ENCODE measurements around the gene GNAZ. TPM values are rescaled to one million over a fixed set of nuclear protein-coding genes. Genes with fewer than 3 reads are reported as not detected.

GNAZ gene
- polyA plus RNA-seq, 4 donors = 2.7 to 6.4 (median 4.9) TPM

DNA sequence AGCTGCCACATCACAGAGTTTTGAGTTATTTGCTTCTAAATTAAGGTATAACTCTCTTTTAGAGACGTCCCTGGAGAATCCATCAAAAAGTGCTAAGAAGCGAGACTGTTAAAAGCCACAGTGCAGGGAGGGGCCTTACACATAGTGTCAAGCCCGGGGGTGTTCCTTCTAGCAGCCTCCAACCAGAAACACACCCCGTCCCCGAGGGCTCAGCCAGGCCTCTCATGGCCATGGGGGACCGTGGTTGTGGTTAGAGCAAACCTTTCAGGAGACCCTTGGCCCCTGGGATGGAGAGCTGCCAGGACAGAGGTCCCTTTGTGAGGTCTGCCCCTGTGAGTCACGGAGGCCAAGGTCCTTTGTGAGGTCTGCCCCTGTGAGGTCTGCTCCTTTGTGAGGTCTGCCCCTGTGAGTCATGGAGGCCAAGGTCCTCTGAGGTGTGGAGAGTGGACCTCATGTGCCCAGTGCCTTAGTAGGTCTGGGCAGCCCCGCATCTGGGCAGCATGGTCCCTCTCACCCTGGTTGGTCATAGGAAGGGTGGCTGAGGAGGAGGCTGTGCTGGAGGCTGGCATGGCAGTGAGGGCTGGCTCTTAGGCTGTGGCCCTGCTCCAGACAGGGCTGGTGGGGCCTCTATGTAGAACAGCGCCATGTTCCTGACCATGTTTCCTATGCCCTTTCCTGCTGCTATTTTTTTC lies 5.4 kb downstream of the GNAZ start:
- no peak for DNase-seq (ENCODE audit: low read depth in 4 of 4, low spot score in 3 of 4)

DNA sequence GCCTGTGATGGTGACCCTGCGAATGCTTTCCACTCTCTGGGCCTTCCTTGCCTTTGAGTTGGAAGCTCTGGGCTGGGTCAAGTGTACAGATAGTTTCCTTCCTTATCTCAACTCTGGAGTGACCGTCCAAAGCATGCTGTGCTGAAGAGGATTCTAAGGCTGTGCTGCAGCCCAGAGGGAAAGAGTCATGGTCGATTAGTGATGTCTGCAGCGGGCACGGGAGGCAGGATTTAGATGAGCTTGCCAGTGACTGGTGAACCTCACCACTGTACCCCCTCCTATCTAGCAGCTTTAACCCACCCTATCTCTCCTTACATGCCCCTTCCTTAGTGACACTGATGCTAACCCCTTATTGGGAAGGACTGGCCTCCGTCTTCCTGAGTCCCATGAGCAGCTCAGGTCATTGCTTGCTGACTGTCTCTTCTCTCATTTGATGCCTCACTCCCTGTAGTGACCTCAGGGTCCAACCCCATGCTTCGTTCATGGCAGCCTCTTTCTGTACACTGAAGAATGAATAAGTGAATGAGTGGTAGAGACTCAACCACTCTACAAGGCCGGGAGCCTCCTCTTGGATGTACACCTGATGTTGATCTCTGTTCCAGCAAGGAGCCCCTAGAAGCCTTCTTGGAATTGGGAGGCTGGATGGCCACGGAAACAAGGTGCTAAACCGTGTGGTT lies 6.7 kb downstream of the GNAZ start:
- no peak for DNase-seq (ENCODE audit: low read depth in 4 of 4, low spot score in 3 of 4)

DNA sequence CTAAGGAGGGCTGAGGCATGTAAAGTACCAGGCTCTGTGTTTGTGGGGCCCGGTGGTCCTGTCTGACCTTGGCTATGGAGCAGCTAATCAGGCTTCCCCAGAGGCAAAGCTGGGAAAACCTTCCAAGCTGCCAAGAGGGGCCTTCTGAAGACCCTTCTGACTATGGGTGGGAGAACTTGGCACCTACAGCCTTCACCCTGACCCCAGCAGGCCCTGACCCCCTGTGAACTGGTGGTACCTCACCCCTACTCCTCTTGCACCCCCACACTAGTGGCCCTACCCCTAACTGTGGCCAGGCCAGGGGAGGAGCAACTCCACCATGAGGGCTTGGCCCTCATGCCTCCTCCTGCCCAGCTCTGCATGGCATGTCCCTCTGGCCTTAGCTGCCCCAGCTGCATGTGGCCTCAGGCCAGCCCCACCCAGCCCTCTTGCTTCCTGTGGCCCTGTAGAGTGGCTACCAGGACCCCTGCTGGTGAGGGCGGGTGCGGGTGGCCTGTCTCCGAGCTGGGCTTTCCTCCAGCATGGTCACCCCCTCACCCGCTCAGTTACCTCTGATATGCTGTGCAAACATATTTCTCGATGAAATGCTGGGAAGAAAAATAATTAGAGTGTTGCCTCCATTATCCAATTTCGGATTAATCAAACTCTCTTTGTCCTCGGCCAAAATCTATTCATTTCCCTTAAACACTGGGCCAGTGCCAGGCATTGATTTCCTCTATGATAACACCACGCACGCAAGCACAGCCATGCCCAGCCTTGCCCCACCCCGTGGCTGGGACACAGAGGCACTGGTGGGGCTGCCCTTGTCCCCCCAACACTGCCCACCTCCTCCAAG lies 7.5 kb downstream of the GNAZ start:
- no peak for DNase-seq (ENCODE audit: low read depth in 4 of 4, low spot score in 3 of 4)

DNA sequence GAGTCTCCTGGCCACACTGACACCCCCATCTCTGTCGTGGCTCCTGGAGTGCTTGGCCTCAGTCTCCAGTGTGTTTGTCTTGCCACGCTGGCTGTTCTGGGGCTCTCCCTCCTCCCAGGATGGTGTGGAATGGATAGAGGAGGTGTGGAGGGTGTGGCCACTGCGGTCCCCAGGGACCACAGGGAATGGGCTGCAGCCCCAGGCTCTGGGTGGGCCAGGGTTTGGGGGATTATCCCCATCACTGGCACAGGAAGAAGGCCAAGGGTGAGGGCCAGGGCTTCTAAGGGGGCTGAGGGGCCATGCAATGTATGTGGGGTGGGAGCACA lies 8.1 kb downstream of the GNAZ start:
- no peak for DNase-seq (ENCODE audit: low read depth in 4 of 4, low spot score in 3 of 4)

DNA sequence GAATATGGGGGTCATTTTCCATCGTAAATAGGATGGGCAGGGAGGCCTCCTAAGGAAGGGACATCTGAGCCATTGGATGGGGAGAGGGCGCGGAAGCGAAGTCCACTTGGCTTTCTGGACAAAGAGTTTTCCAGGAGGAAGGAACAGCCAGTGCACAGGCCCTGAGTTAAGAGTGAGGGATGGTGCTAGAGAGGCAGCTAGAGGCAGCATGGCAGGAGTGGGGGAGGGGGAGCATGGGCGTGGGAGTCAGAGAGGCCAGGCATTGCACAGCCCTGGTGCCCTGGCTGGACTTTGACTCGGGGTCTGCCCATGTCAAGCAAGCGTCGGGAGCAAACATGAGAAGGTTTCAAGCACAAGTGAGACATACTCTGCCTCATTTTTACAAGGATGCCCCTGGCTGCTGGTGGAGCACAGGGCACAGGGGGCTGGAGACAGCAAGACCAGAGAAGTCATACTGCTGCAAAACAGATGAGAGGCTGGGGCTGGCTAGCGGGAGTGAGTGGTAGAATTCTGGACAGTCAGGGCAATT lies 9.0 kb downstream of the GNAZ start:
- no peak for DNase-seq (ENCODE audit: low read depth in 4 of 4, low spot score in 3 of 4)

DNA sequence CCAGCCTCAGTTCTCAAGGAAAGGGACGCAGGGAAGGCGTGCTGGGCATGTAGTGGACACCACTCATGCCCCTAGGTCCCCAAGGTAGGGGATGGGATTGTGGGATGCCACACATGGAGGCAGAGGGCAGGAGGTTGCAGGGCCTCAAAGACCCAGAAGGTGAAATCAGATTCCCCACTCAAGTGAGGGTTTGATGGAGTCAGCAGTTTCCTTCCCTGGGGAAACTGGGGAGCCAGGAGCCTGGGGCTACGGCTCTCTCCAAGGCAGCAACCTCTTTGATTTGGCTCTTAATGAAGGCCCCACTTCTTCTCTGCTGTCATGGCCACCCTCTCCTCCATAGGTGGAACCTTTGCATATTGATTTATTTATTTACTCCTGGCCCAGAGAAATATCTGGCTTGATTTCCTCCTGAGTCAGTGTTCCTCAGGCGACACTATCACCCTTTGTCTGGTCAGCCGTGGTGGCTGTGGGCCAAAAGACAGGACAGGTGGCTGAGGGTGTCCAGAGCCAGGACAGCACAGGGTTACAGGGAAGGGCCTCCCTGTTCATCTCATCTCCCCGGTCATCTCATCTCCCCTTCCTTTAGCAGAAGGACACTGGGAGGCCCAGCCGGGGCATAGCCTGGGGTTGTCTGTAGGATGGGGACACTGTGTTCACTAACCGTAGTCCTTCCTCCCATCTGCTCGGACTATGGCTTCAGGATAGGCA lies 9.6 kb downstream of the GNAZ start:
- no peak for DNase-seq (ENCODE audit: low read depth in 4 of 4, low spot score in 3 of 4)

DNA sequence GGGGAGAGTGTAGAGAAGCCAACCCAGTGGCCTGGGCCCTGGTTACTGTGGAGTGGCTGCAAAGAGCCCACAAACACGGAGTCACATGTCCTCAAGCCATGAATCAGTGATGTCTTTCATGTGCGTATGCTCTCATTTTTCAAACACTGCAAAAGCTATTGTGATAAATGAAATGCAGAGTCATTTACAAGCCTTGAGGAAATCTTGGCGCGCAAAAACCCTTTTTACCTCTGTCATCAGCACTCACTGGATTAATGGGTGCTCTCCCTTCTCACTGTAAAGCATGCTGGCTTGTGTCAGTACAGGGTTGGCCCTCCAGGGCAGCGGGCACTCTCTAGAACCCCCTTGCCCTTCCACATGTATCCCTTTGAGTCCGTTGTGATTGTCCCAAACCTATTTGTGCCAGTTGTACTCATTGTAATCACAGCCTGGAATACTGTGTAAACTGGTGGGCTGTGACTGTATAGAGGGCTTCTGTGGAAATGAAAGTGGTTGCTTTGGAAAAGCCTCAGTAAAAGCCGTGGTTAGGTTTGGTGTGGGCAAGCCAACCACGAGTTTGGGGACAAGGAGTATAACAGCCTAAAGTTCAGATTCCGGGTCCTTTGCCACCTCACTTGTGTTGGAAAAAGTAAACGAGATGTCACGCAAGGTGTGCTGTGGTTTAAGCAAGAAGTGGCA lies 10.4 kb downstream of the GNAZ start:
- DNase-seq (ENCODE audit: low read depth in 4 of 4, low spot score in 3 of 4) = no peak

DNA sequence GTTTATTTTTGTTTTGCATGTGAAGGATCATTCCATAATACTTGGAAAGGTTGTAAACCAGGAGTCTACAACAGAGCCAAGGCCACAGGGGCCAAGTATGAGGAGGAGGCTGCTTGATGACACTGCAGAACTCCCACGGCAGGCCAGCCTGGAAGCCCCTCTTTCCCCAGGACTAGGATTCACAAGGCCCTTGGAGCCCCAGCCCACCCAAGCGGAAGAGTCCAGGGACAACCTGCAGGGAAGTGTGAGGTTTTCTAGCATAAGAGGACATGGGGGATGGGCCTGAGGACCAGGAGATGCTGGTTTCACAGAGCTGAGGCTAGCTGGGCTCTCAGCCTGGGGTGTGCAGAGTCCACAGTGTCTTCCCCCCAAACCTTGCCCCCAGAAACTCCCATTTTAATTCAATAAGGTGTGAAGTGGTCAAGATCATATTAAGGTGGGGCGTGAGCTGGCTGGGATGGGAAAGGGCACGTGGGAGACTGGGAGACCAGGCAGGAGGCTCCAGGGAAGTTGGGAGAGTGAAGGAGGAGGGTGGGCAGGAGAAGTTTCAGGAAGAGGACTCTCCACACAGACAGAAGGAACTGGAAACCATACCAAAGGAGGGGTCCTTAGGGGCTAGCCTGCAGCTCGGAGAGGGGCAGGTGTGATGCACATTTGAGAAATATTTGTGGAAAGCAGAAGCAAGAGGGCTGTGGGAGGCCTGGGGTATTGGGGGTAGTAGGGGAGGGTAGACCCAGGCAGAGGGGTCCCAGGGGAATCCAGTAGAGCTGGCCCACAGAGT lies 12.4 kb downstream of the GNAZ start:
- no peak for DNase-seq (ENCODE audit: low read depth in 4 of 4, low spot score in 3 of 4)

DNA sequence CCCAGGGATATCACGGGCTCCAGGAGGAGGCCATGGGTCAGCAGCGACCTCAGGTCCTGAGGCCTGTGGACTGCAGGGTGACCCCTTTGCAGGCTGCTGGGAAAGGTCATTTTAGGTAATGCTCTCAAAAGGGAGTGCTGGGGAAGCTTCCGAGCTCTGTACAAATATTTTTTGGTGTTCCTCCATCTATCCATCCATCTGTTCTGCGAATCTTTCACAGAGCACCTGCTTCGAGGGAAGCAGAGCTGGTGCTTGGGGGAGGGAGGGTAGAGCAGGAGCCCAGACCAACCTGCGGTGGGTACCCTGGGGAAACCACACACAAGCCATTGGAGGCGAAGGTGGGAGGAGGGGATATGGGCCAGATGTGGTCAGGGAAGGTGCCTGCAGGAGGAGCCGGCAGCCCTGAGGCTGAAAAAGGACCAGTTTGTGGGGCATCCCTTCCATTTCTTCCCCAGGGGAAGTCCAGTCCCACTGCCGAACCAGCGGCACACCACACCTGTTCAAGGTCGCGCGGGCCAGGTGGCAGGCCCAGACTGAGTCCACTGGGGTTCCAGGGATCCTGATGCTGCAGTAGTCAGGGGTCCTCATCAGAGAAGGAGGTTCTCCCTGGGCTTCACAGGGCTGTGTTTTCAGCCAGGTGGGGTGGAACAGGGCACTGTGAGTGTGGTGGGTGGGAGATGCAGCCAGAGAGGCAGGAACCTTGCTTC lies 13.1 kb downstream of the GNAZ start:
- DNase-seq (ENCODE audit: low read depth in 4 of 4, low spot score in 3 of 4) = no peak

DNA sequence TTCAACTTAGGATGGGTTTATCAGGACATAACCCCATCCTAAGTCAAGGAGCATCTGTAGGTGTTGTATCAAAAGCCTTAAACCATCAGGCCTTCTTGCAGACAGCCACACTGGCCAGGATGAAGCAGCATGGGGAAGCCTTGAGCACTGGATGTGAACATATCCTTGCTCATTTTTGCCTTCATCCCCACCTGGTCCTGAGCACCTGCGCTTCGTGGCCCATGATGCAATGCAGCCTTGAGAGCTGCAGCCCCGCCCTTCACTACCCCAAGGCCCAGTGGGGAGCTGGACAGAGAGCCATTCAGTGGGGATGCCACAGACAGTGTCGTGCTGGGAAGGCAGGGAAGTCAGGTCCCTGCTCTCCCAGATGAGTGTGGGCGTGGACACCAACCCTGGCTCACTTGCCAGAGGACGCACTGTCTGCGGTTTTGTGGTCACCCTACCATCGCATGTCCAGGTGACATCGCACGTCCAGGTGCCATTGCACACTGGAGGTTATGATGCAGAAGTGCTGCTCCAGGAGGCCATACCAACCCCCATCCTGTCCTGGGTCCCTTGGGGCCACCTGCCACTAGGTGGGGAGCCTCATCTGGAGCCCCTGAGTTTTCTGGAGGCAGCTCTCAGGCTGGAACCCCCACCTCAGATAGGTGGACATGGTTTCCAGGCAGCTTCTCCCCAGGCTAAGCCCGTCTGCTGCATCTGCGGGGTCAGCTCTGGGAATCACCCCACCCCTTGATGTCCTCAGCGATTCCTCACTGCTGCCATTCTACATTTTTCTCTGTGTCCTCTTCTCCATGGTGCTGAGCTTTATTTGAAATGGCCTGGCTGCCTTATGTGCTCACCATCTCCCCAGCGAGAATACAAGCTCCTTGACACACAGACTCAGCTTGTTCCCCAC lies 14.4 kb downstream of the GNAZ start:
- DNase-seq (ENCODE audit: low read depth in 4 of 4, low spot score in 3 of 4) = no peak

DNA sequence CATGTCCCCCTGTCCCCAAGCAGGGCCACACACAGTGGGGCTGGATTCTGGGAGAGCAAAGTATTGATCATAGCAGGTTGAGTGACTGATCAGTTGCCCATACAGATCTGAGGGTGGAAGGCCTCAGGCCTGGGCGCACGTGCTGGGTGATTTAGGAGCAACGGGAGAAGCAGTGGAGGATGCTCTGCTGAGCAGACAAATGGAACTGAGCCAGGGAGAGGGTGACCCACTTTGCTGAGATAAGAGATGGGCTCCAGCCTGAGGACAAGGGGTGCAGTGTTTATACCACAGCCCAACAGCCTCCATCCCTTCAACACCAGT lies 15.0 kb downstream of the GNAZ start:
- DNase-seq (ENCODE audit: low read depth in 4 of 4, low spot score in 3 of 4) = no peak

DNA sequence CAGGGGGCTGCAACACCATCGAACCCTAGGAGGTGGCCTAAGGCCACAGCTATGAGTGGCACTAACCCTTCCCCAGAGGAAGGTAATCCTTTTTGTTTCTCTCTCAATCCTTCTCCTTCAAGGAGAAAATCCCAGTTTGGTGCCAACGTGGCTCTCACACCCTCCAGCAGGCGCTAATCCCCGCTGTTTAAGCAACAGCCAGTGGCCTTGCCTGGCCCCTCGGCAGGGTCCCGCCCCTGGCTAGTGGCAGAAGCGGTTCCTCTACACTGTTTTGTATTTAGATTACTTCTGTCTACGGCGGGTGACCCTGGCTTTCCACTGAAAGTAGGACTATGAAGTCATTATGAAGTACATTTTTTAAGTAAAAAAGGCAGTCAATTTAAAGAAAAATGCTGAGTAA lies 15.5 kb downstream of the GNAZ start:
- DNase-seq (ENCODE audit: low read depth in 4 of 4, low spot score in 3 of 4) = no peak

DNA sequence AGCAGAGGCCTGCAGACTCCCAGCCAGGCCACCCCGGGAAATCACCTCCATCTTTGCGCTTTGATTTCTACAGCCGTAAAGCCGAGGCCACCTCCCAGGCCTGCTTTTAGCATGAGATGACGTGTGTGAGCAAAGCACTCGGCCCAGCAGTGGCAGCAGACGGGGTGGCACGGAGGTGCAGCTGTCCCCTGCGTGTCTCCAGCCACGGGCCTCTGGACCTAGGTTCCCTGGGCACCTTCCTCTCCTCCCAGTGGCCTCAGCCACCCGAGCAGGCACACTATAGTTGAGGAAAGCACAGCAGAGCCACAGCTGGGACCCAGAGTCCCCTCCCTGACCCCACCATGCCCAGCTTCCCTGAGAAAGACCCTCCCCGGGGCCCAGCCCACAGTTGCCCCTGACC lies 15.9 kb downstream of the GNAZ start:
- DNase-seq (ENCODE audit: low read depth in 4 of 4, low spot score in 3 of 4) = no peak

DNA sequence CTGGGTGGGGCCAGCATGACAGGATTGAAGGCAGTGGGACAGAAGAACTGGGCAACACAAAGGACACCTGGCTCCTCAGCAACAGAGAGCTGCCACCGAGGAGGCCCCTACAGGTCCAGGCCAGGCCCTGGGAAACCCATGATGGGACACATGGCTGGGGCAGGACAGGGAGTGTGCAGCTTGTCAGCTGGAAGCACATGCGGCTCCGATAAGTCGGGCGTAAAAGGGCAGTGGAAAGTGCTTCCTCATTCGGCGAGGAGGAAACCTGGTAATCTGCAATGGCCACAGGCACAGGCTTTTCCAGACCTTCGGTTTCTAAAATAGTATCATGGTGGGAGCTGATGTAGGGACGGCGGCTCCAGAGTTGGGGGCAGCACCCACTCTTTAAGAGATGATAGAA lies 16.5 kb downstream of the GNAZ start:
- DNase-seq (ENCODE audit: low read depth in 4 of 4, low spot score in 3 of 4) = no peak

DNA sequence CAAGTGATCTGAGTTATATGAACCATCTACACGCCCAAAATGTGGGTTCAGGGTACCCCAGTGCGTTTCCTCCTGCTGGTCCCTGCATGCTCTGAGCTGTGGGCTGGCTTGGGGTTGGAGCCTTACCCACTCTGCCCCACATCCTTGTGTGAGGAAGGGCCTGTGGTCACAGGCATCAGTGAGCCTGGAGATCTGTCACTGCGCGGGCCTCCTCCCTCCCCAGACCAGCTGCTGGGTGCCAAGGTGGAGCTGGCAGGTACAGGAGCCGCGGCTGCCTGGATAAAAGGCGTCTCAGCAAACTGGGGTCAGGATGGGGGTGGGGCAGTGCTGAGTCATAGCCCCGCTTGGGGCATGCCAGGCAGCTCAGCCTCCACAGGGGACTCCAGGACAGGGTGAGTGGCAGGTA lies 17.9 kb downstream of the GNAZ start:
- DNase-seq (ENCODE audit: low read depth in 4 of 4, low spot score in 3 of 4) = no peak

DNA sequence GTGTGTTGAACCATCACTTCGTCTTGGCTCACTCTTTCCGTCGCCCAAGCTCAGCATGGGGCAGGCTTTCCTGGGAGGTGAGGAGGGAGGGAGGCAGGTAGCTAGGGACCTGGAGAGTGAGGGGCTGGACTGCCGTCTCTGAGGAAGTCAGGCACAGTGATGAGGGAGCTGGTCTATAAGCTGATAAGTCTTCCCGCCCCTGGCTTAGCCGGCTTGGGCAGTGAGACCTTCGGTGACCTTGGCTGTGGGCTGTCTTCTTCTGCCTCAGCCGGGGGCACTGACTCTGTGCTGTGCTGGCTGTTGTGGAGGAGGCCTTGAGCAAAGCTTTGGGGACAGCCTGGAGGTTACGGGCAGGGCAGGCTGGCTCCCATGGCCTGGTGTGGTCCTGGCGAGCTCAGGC lies 18.7 kb downstream of the GNAZ start:
- no peak for DNase-seq (ENCODE audit: low read depth in 4 of 4, low spot score in 3 of 4)

DNA sequence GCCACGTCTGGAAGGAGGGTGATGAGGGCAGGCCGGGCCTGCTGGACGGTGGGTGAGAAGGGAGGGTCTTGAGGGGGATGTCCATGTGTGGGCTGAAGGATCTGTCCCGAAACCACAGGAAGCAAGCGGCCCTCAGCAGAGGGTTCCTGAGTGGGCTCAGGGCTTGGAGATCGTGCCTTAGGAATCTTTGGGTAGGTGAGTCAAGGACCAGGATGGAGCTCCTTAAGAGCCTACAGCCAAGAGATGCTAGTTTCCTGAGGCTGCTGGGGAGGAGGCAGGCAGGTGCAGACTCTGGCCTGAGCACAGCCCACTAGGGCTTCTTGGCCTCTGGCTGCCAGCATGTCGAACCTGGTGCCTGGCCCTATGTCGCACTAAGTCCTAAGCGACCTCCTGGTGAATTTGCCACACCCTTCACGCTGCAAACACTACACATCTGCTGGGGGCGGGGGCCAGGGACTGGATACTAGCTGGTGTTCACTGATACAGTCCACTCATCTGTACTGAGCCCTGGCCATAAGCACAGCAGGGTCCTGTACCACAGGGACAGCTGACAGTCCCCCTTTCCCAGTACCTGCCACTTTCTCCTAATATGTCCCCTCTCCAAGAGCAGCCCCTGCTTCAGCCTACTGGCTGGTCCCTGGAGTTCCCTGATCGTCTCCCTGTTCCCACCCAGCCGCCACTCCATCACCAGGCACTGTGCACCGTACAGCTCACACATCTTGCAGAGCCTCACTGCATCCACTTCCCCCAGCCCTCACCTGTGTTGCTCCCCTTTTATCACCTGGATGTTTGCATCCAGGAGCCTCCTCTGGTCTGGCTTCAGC lies 19.5 kb downstream of the GNAZ start:
- DNase-seq (ENCODE audit: low read depth in 4 of 4, low spot score in 3 of 4) = no peak
